Fibroblast of skin of scalp (primary cell): Measurements from ENCODE around the gene HOXC12.

Experiments used
- DNase-seq: peaks from one replicate; pipeline ENCODE4 v3.0.0-alpha.2; 2013

The HOXC12 gene

GRCh38 chr12:53985692-53985993 lies 30.9 kb downstream of the HOXC12 start:
- DNase-seq, result no peak

GRCh38 chr12:53985994-53986685 lies 31.4 kb downstream of the HOXC12 start:
- DNase-seq, result no peak

GRCh38 chr12:53986686-53987483 lies 32.2 kb downstream of the HOXC12 start:
- DNase-seq, result no peak

DNA sequence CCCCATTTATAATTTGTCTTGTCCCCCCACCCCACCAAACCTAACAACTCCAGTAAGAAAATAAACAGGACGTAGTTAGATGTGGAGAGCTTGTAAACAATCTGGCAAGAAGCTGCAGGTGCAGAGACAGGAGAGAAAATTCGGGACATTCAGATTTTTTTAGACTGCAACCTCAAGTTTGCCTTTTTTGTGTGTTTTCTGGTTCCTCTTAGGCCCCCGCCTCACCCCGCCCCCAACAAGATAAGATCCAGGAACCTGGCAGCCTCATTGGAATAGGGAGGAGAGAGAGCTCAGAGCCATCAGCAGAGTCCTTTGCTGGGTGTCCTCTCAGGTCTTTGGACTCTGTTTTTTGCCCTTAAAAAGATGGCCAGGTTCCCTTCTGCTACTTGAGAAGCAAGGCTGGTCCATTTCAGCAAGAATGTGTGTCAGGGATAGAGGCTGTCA lies 33.1 kb downstream of the HOXC12 start:
- no peak for DNase-seq

- DNase-seq, result no peak
These were observed 34.0 kb downstream of the HOXC12 start for GRCh38 chr12:53988541-53989226.

GRCh38 chr12:53989227-53990113 lies 34.8 kb downstream of the HOXC12 start:
- DNase-seq, result peak; percentile 44

GRCh38 chr12:53990311-53991076 lies 35.8 kb downstream of the HOXC12 start:
- no peak for DNase-seq

DNA sequence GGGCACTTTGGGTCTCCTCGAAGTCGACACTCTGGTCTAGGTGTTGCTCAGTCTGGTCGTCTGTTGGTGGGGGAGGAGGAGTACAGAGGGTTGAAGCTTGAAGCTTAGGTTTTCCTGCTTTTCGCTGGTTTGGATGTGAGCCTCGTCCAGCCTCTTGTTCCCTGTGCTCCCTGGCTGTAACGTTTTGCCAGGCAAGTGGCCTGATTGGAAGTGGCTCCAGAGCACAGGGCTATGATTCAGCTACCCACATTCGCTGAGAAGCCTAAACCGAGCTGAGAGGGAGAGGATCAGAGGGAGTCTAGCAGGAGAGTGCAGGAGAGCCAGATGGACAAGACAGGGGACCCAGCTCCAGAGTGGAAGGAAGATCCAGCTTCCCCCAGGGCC lies 36.4 kb downstream of the HOXC12 start:
- DNase-seq, result no peak

GRCh38 chr12:53992377-53992889 lies 37.7 kb downstream of the HOXC12 start:
- no peak for DNase-seq

- no peak for DNase-seq
These were observed 38.7 kb downstream of the HOXC12 start for GRCh38 chr12:53993162-53994008.

DNA sequence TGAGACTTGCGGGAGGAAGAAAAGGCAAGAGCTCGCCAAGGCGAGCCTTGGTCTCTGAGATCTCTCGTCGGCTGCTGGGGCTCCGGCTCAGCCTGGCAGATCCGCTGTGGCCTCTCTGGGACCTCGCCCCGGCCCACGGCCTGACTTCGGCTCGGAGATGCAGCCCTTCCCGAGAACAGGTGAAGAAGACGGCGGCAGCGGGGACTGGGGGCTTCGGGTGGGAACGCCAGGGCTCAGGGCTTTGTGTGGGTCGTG lies 39.2 kb downstream of the HOXC12 start:
- DNase-seq, result no peak

DNA sequence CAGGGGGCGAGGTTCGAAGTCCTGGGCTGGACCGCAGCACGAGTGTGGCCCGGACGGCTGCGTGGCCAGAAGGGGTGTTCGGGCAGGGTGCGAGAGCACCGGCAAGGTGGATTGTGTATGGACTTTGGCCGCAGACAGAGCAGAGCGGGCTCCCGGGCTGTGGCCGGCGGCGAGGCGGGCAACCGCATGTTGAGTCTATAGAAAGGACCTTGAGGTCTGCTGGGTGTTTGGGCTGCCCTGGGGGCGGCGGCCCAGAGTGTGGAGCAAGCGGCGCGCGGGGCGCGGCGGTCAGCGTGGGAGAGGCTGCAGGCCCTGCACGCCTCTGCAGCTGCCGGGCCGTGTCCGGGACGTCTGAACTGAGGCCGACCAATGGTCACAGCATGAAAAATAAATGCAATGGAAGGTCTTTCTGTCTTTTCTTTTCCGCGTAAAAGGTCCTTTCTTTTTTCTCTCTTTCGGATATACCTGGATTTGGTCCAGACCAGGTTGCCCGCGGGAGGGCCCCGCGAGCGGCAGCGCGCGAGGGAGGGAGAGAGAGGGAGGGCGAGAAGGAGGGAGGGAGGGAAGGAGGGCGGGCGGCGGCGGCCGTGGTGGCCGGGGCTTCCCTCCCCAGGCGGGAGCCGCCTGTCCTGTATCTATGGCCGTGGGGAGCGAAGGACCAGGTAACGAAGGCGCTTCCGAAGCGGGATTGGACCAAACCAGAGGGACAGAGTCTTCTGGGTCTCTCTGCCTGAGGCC lies 39.7 kb downstream of the HOXC12 start:
- DNase-seq, result no peak

DNA sequence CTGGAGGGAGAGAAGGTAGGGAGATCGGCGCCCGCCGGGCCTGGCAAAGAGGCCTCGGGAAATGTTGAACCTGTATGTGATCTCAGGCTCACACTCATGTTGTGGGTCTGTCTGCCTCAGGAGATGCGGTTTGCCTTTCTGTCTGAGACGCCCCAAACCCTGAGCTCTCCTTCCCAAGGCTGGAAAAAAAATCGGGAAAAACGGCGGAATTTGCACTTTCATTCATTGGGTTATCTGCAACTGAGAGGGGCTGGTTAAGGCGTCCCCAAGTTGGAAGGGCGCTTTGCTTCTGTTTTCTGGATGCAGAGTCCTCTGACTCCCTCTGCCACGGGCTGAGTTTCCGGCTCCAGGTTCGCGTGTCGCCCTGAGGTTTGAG lies 40.3 kb downstream of the HOXC12 start:
- DNase-seq, result no peak

- DNase-seq, result no peak
These were observed 40.9 kb downstream of the HOXC12 start for GRCh38 chr12:53995378-53996239.

GRCh38 chr12:53996240-53997203 lies 41.8 kb downstream of the HOXC12 start:
- DNase-seq, result no peak

DNA sequence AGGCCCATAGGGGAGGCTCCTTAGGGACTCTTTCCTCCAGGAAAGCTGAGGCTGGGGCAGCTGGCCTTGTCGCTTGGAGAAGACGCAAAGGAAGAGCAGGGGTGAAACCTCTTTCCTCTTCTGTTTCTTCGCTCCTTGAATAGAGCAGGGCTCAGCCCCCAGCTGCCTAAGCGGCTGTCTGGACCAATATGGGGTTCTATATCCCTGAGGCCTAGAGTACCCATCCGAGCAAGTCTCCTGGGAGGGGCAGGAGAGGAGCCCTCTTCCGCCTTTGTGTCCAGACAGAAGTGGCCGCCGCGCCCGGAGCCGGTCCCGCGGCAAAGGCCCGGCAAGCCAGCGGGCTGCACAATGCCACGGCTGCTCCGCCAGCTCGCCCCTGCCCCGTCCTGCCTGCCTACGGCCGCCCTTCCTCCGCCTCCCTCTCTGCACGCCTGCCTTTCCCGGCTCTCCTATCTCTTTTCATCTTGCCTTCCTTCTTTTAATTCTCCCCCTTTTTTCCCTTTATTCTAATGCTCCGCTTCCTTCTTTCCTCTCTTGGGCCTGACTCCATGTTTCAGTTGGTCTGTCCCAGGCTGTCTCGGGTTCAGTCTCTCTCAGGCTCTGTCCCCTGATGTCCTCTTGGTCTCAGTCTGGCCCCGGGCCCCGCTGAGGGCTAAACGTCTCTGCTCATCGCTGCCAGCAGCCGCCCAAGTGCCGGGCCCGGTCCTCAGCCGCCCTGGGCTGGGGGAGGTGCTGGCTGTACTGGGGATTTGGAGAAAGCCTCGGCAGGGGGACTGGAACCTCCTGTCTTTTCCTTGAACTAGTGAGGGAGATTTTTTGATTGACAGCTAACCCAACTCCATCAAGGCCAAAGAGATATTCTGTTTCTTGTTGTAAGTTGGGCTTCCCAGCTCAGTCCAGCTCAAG lies 42.8 kb downstream of the HOXC12 start:
- DNase-seq, result no peak
